Measurements from ENCODE around the gene BMPR2. TPM values are rescaled to one million over a fixed set of nuclear protein-coding genes. Genes with fewer than 3 reads are reported as not detected.
"Not testable (repeated sequence)": the region's sequence is repeated elsewhere in the genome, so short reads cannot be mapped to it uniquely, and the experiment has no call there.

Gene BMPR2
- polyA plus RNA-seq, 1 of the 3 experiments (the other 2 are of a cell fraction): 10.2 TPM

GRCh38 chr2:202566286-202566685 lies 190.2 kb downstream of the BMPR2 start:
- Histone ChIP-seq H3K4me3 (ENCODE audit: low read depth in 2 of 2, low read length in 1 of 2) (no peak overlapping the region), H3K36me3 (replicated peaks in 1 of 2; ENCODE audit: control insufficient read depth in 1 of 2, insufficient read depth in 2 of 2, low read length in 1 of 2) (peaks cover 16 to 36% of the 10 kb centered on the region in 2 experiments), H4K20me1 (ENCODE audit: insufficient read depth) (no peaks in the 10 kb centered on the region), H3K9me3 (no peaks in the 10 kb centered on the region), H3K27ac (ENCODE audit: low read depth in 2 of 2, low read length in 1 of 2) (no peak overlapping the region), H3K4me1 (ENCODE audit: control insufficient read depth in 1 of 2, insufficient read depth in 2 of 2, low read depth in 1 of 2, low read length in 1 of 2) (no peaks in the 10 kb centered on the region), H3K9me2 (no peaks in the 10 kb centered on the region), H3K9ac (no peak overlapping the region), H3K4me2 (no peak overlapping the region), H3K27me3 (ENCODE audit: insufficient read depth) (no peaks in the 10 kb centered on the region), H2AFZ (ENCODE audit: low read depth) (no peak overlapping the region), H3F3A (replicated peaks; ENCODE audit: insufficient read depth) (peaks cover 17% of the 10 kb centered on the region), H3K79me2 (ENCODE audit: insufficient read depth) (no peaks in the 10 kb centered on the region)
- DNase-seq: no peak
- TF ChIP-seq EP300 (IDR thresholded peaks at IDR 0.05; ENCODE audit: borderline replicate concordance in 1 of 2, low read depth in 1 of 2, low read length in 1 of 2) (no peak), NFIC (IDR thresholded peaks at IDR 0.05; ENCODE audit: borderline replicate concordance) (no peak), GABPA (IDR thresholded peaks at IDR 0.05; ENCODE audit: low read depth) (no peak), RAD21 (IDR thresholded peaks at IDR 0.05; ENCODE audit: low read length) (no peak)
- WGBS (ENCODE audit: low lambda C conversion rate): 54% methylated on average over 2 of the region's 2 CpGs
- CTCF ChIA-PET: interaction anchor here (0.6 to 1.0 kb wide), 2 partner anchors 22 to 343 kb away, joined by 3 to 4 read pairs; no protein-coding TSS in a partner anchor
- POLR2A ChIA-PET: no interaction called here

- H3K79me2 ChIP-seq (ENCODE audit: insufficient read depth): no peaks in the 10 kb centered on the region
- H3K9ac ChIP-seq: no peak overlapping the region
- 76% methylated on average over 2 of the region's 2 CpGs for WGBS (ENCODE audit: low lambda C conversion rate)
- H3K9me3 ChIP-seq: no peaks in the 10 kb centered on the region
- H3F3A ChIP-seq (replicated peaks; ENCODE audit: insufficient read depth): peaks cover 15% of the 10 kb centered on the region
- ChIA-PET POLR2A (no interaction called here), CTCF (interaction anchor here (0.6 to 1.4 kb wide), 2 partner anchors 14 to 1825 kb away, joined by 3 to 7 read pairs; no protein-coding TSS in a partner anchor)
- H3K27me3 ChIP-seq (ENCODE audit: insufficient read depth): no peaks in the 10 kb centered on the region
- DNase-seq: no peak
- no peaks in the 10 kb centered on the region for H3K9me2 ChIP-seq
- no peaks in the 10 kb centered on the region for H3K36me3 ChIP-seq (replicated peaks in 1 of 2; ENCODE audit: control insufficient read depth in 1 of 2, insufficient read depth in 2 of 2, low read length in 1 of 2)
- no peak overlapping the region for H2AFZ ChIP-seq (ENCODE audit: low read depth)
- no peak overlapping the region for H3K27ac ChIP-seq (ENCODE audit: low read depth in 2 of 2, low read length in 1 of 2)
- no peak overlapping the region for H3K4me3 ChIP-seq (ENCODE audit: low read depth in 2 of 2, low read length in 1 of 2)
- no peak overlapping the region for H3K4me2 ChIP-seq
- H3K4me1 ChIP-seq (ENCODE audit: control insufficient read depth in 1 of 2, insufficient read depth in 2 of 2, low read depth in 1 of 2, low read length in 1 of 2): no peaks in the 10 kb centered on the region
- TF ChIP-seq CTCF (IDR thresholded peaks at IDR 0.05) (no peak), JUND (IDR thresholded peaks at IDR 0.05) (no peak), TAF1 (IDR thresholded peaks at IDR 0.05; ENCODE audit: borderline replicate concordance, low read depth, low read length) (no peak), MXI1 (IDR thresholded peaks at IDR 0.05; ENCODE audit: low read depth, low read length) (no peak), IRF3 (IDR thresholded peaks at IDR 0.05; ENCODE audit: low read depth, low read length) (no peak), EP300 (IDR thresholded peaks at IDR 0.05; ENCODE audit: borderline replicate concordance in 1 of 2, low read depth in 1 of 2, low read length in 1 of 2) (no peak), PBX3 (IDR thresholded peaks at IDR 0.05) (no peak), EZH2phosphoT487 (IDR thresholded peaks at IDR 0.05; ENCODE audit: borderline replicate concordance, low read depth) (no peak), NRF1 (IDR thresholded peaks at IDR 0.05; ENCODE audit: low read depth, low read length) (no peak), RAD21 (IDR thresholded peaks at IDR 0.05; ENCODE audit: low read length) (no peak)
- TF ChIP-seq, protein P1, sequence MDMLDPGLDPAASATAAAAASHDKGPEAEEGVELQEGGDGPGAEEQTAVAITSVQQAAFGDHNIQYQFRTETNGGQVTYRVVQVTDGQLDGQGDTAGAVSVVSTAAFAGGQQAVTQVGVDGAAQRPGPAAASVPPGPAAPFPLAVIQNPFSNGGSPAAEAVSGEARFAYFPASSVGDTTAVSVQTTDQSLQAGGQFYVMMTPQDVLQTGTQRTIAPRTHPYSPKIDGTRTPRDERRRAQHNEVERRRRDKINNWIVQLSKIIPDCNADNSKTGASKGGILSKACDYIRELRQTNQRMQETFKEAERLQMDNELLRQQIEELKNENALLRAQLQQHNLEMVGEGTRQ (IDR thresholded peaks at IDR 0.05; ENCODE audit: borderline replicate concordance, low read depth, low read length): no peak
- no peaks in the 10 kb centered on the region for H4K20me1 ChIP-seq (ENCODE audit: insufficient read depth)
These were observed 198.4 kb downstream of the BMPR2 start for GRCh38 chr2:202574541-202574940.

GRCh38 chr2:202575194-202575593 lies 199.1 kb downstream of the BMPR2 start:
- WGBS (ENCODE audit: low lambda C conversion rate): 92% methylated on average over 4 of the region's 5 CpGs
- H3K4me3 ChIP-seq (ENCODE audit: low read depth in 2 of 2, low read length in 1 of 2); H3K27me3 ChIP-seq (ENCODE audit: insufficient read depth); H3K79me2 ChIP-seq (ENCODE audit: insufficient read depth); H3K9me3 ChIP-seq; H2AFZ ChIP-seq (ENCODE audit: low read depth); H3K9ac ChIP-seq; H4K20me1 ChIP-seq (ENCODE audit: insufficient read depth); DNase-seq; H3K4me2 ChIP-seq; POLR2A ChIA-PET; H3K9me2 ChIP-seq; H3K36me3 ChIP-seq (replicated peaks in 1 of 2; ENCODE audit: control insufficient read depth in 1 of 2, insufficient read depth in 2 of 2, low read length in 1 of 2); H3K27ac ChIP-seq (ENCODE audit: low read depth in 2 of 2, low read length in 1 of 2); H3K4me1 ChIP-seq (ENCODE audit: control insufficient read depth in 1 of 2, insufficient read depth in 2 of 2, low read depth in 1 of 2, low read length in 1 of 2): not testable (repeated sequence)
- CTCF ChIA-PET: interaction anchor here (1.4 kb wide), 1 partner anchor 13 kb away, joined by 7 read pairs; no protein-coding TSS in a partner anchor
- H3F3A ChIP-seq (replicated peaks; ENCODE audit: insufficient read depth): peaks cover 13% of the 10 kb centered on the region
